ENCODE results near the gene CBX6.
A peak's percentile ranks its signal among the peaks of the same experiment; 100 is the strongest.
"Not testable (repeated sequence)": the region's sequence is repeated elsewhere in the genome, so short reads cannot be mapped to it uniquely, and the experiment has no call there.

CBX6 gene

GRCh38 chr22:38872172-38872830 is at the start of gene CBX6:
Gene CBX6 (minus strand): TSS chr22:38872216. CDS start chr22:38872190, 26 bp downstream.
- peak; percentile 50 for DNase-seq

- no peak for DNase-seq
These were observed 49.8 kb upstream of the CBX6 start for GRCh38 chr22:38921806-38922205.

- DNase-seq, result no peak
These were observed 49.1 kb upstream of the CBX6 start for GRCh38 chr22:38921120-38921519.

GRCh38 chr22:38919631-38920190 is 47.7 kb upstream of the CBX6 start:
- no peak for DNase-seq

- DNase-seq, result no peak
These were observed 39.4 kb upstream of the CBX6 start for GRCh38 chr22:38911434-38911833.

- no peak for DNase-seq
These were observed 35.8 kb upstream of the CBX6 start for GRCh38 chr22:38907767-38908166.

- DNase-seq, result no peak
These were observed 34.0 kb upstream of the CBX6 start for GRCh38 chr22:38906052-38906451.

- not testable (repeated sequence) for DNase-seq
These were observed 32.1 kb upstream of the CBX6 start for GRCh38 chr22:38904052-38904617.

- DNase-seq, result no peak
These were observed 29.2 kb upstream of the CBX6 start for GRCh38 chr22:38901111-38901641.

GRCh38 chr22:38900677-38901076 is 28.7 kb upstream of the CBX6 start:
- no peak for DNase-seq

GRCh38 chr22:38891256-38891655 is 19.2 kb upstream of the CBX6 start:
- DNase-seq, result no peak

- no peak for DNase-seq
These were observed 18.4 kb upstream of the CBX6 start for GRCh38 chr22:38890377-38890776.

GRCh38 chr22:38886333-38886732 is 14.3 kb upstream of the CBX6 start:
- no peak for DNase-seq

GRCh38 chr22:38882972-38883622 is 11.1 kb upstream of the CBX6 start:
- DNase-seq, result no peak

GRCh38 chr22:38881997-38882879 is 10.2 kb upstream of the CBX6 start:
- no peak for DNase-seq

GRCh38 chr22:38881464-38881871 is 9.5 kb upstream of the CBX6 start:
- no peak for DNase-seq

- DNase-seq, result no peak
These were observed 7.9 kb upstream of the CBX6 start for GRCh38 chr22:38879961-38880360.

GRCh38 chr22:38879108-38879729 is 7.2 kb upstream of the CBX6 start:
- no peak for DNase-seq

GRCh38 chr22:38878001-38878400 is 6.0 kb upstream of the CBX6 start:
- no peak for DNase-seq

- DNase-seq, result no peak
These were observed 2.7 kb upstream of the CBX6 start for GRCh38 chr22:38874529-38875222.
